GM23338 (cell line): ENCODE measurements around the gene FBXO30. TPM values are rescaled to one million over a fixed set of nuclear protein-coding genes. Genes with fewer than 3 reads are reported as not detected.

ENCODE experiments used
- ATAC-seq: fragments of 200-7000 bp; cut with Tn5 transposase; 3 replicates; pipeline ENCODE4 v1.9.1; 2020
- DNase-seq: peaks from one replicate; pipeline ENCODE4 v3.0.0-alpha.2; 2015; ENCODE audit warnings: low spot score
- H2AFZ ChIP-seq: fragments of 200-600 bp; sonication (generic); 2 replicates; pipeline ENCODE4 v1.8.0; 2016; ENCODE audit warnings: antibody characterized with exemption, mild to moderate bottlenecking, moderate library complexity
- H3F3A ChIP-seq: fragments of 200-600 bp; sonication (generic); replicated peaks from 2 replicates; pipeline ENCODE4 v1.8.0; 2017; ENCODE audit warnings: antibody characterized with exemption, mixed run types, low read depth
- H3K27ac ChIP-seq: fragments of 200-600 bp; sonication (generic); 2 replicates; pipeline ENCODE4 v1.6.1; 2016; ENCODE audit warnings: low read depth
- H3K27me3 ChIP-seq: fragments of 200-600 bp; sonication (generic); 2 replicates; pipeline ENCODE4 v1.8.0; 2016; ENCODE audit warnings: mild to moderate bottlenecking, mixed run types, moderate library complexity; ENCODE audit not compliant: insufficient read depth
- H3K36me3 ChIP-seq: fragments of 200-600 bp; sonication (generic); 2 replicates; pipeline ENCODE4 v1.8.0; 2016; ENCODE audit warnings: mild to moderate bottlenecking; ENCODE audit not compliant: insufficient read depth
- H3K4me1 ChIP-seq: fragments of 200-600 bp; sonication (generic); 2 replicates; pipeline ENCODE4 v1.8.0; 2016; ENCODE audit warnings: mild to moderate bottlenecking, moderate library complexity; ENCODE audit not compliant: insufficient read depth
- H3K4me2 ChIP-seq: fragments of 200-600 bp; sonication (generic); 2 replicates; pipeline ENCODE4 v1.7.1; 2017; ENCODE audit warnings: mixed run types
- H3K4me3 ChIP-seq: fragments of 200-600 bp; sonication (generic); 2 replicates; pipeline ENCODE4 v1.6.1; 2016; ENCODE audit warnings: mixed run types
- H3K79me2 ChIP-seq: fragments of 200-600 bp; sonication (generic); replicated peaks from 2 replicates; pipeline ENCODE4 v1.8.0; 2017; ENCODE audit warnings: mild to moderate bottlenecking; ENCODE audit not compliant: insufficient read depth
- H3K9me2 ChIP-seq: fragments of 200-600 bp; sonication (generic); 2 replicates; pipeline ENCODE4 v1.8.0; 2017; ENCODE audit not compliant: insufficient read depth
- H4K20me1 ChIP-seq: fragments of 200-600 bp; sonication (generic); replicated peaks from 2 replicates; pipeline ENCODE4 v1.8.0; 2017; ENCODE audit warnings: mild to moderate bottlenecking; ENCODE audit not compliant: insufficient read depth
- H3K27ac Mint-ChIP-seq: 2 replicates; pipeline ENCODE4 v1.8.0; 2020; ENCODE audit warnings: inconsistent platforms, mild to moderate bottlenecking, moderate library complexity, mixed read lengths
- H3K27me3 Mint-ChIP-seq: 3 replicates; pipeline ENCODE4 v1.8.0; 2022; ENCODE audit warnings: low read depth, mild to moderate bottlenecking, moderate library complexity, mixed read lengths, inconsistent platforms; ENCODE audit not compliant: insufficient read depth, poor library complexity
- H3K36me3 Mint-ChIP-seq: 3 replicates; pipeline ENCODE4 v1.8.0; 2021; ENCODE audit warnings: low read depth, mild to moderate bottlenecking, inconsistent platforms, moderate library complexity, mixed read lengths
- H3K4me1 Mint-ChIP-seq: 3 replicates; pipeline ENCODE4 v1.8.0; 2020; ENCODE audit warnings: mild to moderate bottlenecking, inconsistent platforms, mixed read lengths
- H3K4me3 Mint-ChIP-seq: 3 replicates; pipeline ENCODE4 v1.8.0; 2021; ENCODE audit warnings: moderate library complexity, mild to moderate bottlenecking, inconsistent platforms, mixed read lengths
- H3K9me3 Mint-ChIP-seq: 3 replicates; pipeline ENCODE4 v1.8.0; 2020; ENCODE audit warnings: moderate library complexity, mild to moderate bottlenecking, inconsistent platforms, mixed read lengths
- EZH2 ChIP-seq: fragments of 200-600 bp; sonication (generic); IDR thresholded peaks from one replicate; pipeline ENCODE4 v1.8.0; 2017; ENCODE audit warnings: antibody characterized with exemption, mild to moderate bottlenecking, low read depth; ENCODE audit not compliant: unreplicated experiment
- EZH2phosphoT487 ChIP-seq: fragments of 200-600 bp; sonication (generic); IDR thresholded peaks from one replicate; pipeline ENCODE4 v1.8.1; 2018; ENCODE audit warnings: antibody characterized with exemption; ENCODE audit not compliant: unreplicated experiment
- JUNB ChIP-seq: IDR thresholded peaks from one replicate; pipeline ENCODE4 v1.6.1; 2016; ENCODE audit warnings: antibody characterized with exemption; ENCODE audit not compliant: unreplicated experiment
- POLR2AphosphoS5 ChIP-seq: IDR thresholded peaks from 2 replicates; pipeline ENCODE4 v1.6.1; 2016; ENCODE audit warnings: antibody characterized with exemption, low read depth
- STAT1 ChIP-seq: IDR thresholded peaks from one replicate; pipeline ENCODE4 v1.6.1; 2016; ENCODE audit warnings: antibody characterized with exemption; ENCODE audit not compliant: unreplicated experiment
- ZNF114 ChIP-seq: fragments of 250-450 bp; sonication (Bioruptor Pico); IDR thresholded peaks from 2 replicates; pipeline ENCODE4 v1.5.0; 2020; ENCODE audit warnings: mild to moderate bottlenecking, moderate library complexity
- ZNF331 ChIP-seq: fragments of 250-450 bp; sonication (Bioruptor Pico); IDR thresholded peaks from 2 replicates; pipeline ENCODE4 v1.5.0; 2020; ENCODE audit warnings: low read depth, mild to moderate bottlenecking, moderate library complexity
- polyA plus RNA-seq: library from polyadenylated mRNA; unstranded; fragments of >200 nt; fragmentation: Nextera tagmentation; extraction: Ambion mirVana; gene quantifications from 2 replicates; pipeline ENCODE4 v1.2.1, GENCODE V29; 2016
- total RNA-seq: library from RNA; depleted of rRNA; stranded (reverse); fragments of >200 nt; shearing (Covaris generic); gene quantifications from 2 replicates; pipeline ENCODE4 v1.2.3, GENCODE V29; 2014
- TF ChIP-seq, protein P1 (sequence below): IDR thresholded peaks from one replicate; pipeline ENCODE4 v1.6.1; 2018; ENCODE audit warnings: antibody characterized with exemption; ENCODE audit not compliant: unreplicated experiment
- TF ChIP-seq, protein P2 (sequence below): IDR thresholded peaks from 2 replicates; pipeline ENCODE4 v1.6.1; 2016; ENCODE audit warnings: antibody characterized with exemption
- TF ChIP-seq, protein P3 (sequence below), 2 experiments: fragments of 200-600 bp in 1 of 2; sonication (generic) in 1 of 2; conservative IDR thresholded peaks; 2 replicates each; pipeline versions ENCODE4 v1.5.1 to v1.6.1; 2016 to 2017; ENCODE audit warnings: antibody characterized with exemption in 2 of 2, low read depth in 2 of 2, mild to moderate bottlenecking in 2 of 2, moderate library complexity in 1 of 2

Gene FBXO30
- total and polyA plus RNA-seq, 2 experiments from 2014 or later = 6.5 to 21.3 TPM

- Histone ChIP-seq H3K27me3 (no peaks in the 10 kb centered on the region), H3K27ac (no peak overlapping the region), H2AFZ (no peak overlapping the region), H4K20me1 (no peaks in the 10 kb centered on the region), H3F3A (no peaks in the 10 kb centered on the region), H3K4me3 (no peak overlapping the region), H3K9me2 (no peaks in the 10 kb centered on the region), H3K4me1 (no peaks in the 10 kb centered on the region), H3K4me2 (no peak overlapping the region), H3K79me2 (no peaks in the 10 kb centered on the region), H3K36me3 (no peaks in the 10 kb centered on the region)
- Mint-ChIP-seq H3K4me3 (no peak overlapping the region), H3K27ac (no peak overlapping the region), H3K27me3 (no peaks in the 10 kb centered on the region), H3K4me1 (peaks cover 5% of the 10 kb centered on the region; the same call in 2 of the 3 replicates), H3K9me3 (no peaks in the 10 kb centered on the region), H3K36me3 (no peaks in the 10 kb centered on the region)
- ATAC-seq (no peak), DNase-seq (no peak)
- TF ChIP-seq, protein P1, sequence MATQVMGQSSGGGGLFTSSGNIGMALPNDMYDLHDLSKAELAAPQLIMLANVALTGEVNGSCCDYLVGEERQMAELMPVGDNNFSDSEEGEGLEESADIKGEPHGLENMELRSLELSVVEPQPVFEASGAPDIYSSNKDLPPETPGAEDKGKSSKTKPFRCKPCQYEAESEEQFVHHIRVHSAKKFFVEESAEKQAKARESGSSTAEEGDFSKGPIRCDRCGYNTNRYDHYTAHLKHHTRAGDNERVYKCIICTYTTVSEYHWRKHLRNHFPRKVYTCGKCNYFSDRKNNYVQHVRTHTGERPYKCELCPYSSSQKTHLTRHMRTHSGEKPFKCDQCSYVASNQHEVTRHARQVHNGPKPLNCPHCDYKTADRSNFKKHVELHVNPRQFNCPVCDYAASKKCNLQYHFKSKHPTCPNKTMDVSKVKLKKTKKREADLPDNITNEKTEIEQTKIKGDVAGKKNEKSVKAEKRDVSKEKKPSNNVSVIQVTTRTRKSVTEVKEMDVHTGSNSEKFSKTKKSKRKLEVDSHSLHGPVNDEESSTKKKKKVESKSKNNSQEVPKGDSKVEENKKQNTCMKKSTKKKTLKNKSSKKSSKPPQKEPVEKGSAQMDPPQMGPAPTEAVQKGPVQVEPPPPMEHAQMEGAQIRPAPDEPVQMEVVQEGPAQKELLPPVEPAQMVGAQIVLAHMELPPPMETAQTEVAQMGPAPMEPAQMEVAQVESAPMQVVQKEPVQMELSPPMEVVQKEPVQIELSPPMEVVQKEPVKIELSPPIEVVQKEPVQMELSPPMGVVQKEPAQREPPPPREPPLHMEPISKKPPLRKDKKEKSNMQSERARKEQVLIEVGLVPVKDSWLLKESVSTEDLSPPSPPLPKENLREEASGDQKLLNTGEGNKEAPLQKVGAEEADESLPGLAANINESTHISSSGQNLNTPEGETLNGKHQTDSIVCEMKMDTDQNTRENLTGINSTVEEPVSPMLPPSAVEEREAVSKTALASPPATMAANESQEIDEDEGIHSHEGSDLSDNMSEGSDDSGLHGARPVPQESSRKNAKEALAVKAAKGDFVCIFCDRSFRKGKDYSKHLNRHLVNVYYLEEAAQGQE = no peak
- TF ChIP-seq ZNF331 (no peak), STAT1 (no peak), EZH2phosphoT487 (no peak), EZH2 (no peak), POLR2AphosphoS5 (no peak)
These were observed 9.7 kb upstream of the FBXO30 start for GRCh38 chr6:145824344-145824743.

DNA sequence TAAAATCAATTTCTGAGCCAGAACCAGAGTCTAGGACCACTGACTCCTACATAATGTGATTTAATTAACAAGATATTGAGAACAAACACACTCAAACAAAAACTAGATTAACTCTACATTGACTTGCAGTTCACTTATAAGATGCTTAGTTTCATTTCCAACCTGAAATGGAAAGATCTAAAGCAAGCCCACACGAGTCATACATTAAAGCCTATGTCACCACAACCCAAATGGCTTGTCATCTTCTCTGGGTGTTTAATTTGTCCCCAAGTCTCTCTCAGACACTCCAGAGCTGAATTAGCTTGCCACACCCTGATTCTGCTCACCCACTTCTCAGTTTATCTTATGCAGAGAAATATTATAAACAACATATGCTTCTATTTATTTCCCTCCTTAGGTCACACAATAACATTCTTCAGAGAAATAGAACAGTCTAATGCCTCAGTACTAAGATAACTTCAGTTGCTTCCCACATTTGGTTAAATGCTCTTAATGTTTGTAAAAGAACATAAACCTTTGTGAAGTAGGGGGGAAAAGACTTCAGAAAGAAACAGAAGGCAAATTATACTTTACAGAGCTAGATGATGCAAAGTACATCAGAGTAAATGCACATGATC, 8.8 kb upstream of the FBXO30 start:
- Mint-ChIP-seq H3K36me3 (no peaks in the 10 kb centered on the region), H3K4me1 (no peaks in the 10 kb centered on the region), H3K27ac (no peak overlapping the region), H3K9me3 (no peaks in the 10 kb centered on the region), H3K4me3 (no peak overlapping the region), H3K27me3 (no peaks in the 10 kb centered on the region)
- no peaks in the 10 kb centered on the region for H3F3A ChIP-seq
- H3K36me3 ChIP-seq = no peaks in the 10 kb centered on the region
- no peaks in the 10 kb centered on the region for H3K79me2 ChIP-seq
- H3K27me3 ChIP-seq = no peaks in the 10 kb centered on the region
- no peaks in the 10 kb centered on the region for H3K9me2 ChIP-seq
- no peak overlapping the region for H3K4me2 ChIP-seq
- no peaks in the 10 kb centered on the region for H4K20me1 ChIP-seq
- H3K4me1 ChIP-seq = no peaks in the 10 kb centered on the region
- DNase-seq (no peak), ATAC-seq (no peak)
- H2AFZ ChIP-seq = no peak overlapping the region
- H3K4me3 ChIP-seq = no peak overlapping the region
- H3K27ac ChIP-seq = no peak overlapping the region
- no peak for TF ChIP-seq STAT1
- TF ChIP-seq, protein P2, sequence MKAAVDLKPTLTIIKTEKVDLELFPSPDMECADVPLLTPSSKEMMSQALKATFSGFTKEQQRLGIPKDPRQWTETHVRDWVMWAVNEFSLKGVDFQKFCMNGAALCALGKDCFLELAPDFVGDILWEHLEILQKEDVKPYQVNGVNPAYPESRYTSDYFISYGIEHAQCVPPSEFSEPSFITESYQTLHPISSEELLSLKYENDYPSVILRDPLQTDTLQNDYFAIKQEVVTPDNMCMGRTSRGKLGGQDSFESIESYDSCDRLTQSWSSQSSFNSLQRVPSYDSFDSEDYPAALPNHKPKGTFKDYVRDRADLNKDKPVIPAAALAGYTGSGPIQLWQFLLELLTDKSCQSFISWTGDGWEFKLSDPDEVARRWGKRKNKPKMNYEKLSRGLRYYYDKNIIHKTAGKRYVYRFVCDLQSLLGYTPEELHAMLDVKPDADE = no peak
- TF ChIP-seq JUNB = no peak
- no peak for TF ChIP-seq ZNF331
- TF ChIP-seq, protein P3, sequence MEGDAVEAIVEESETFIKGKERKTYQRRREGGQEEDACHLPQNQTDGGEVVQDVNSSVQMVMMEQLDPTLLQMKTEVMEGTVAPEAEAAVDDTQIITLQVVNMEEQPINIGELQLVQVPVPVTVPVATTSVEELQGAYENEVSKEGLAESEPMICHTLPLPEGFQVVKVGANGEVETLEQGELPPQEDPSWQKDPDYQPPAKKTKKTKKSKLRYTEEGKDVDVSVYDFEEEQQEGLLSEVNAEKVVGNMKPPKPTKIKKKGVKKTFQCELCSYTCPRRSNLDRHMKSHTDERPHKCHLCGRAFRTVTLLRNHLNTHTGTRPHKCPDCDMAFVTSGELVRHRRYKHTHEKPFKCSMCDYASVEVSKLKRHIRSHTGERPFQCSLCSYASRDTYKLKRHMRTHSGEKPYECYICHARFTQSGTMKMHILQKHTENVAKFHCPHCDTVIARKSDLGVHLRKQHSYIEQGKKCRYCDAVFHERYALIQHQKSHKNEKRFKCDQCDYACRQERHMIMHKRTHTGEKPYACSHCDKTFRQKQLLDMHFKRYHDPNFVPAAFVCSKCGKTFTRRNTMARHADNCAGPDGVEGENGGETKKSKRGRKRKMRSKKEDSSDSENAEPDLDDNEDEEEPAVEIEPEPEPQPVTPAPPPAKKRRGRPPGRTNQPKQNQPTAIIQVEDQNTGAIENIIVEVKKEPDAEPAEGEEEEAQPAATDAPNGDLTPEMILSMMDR (conservative IDR thresholded peaks at IDR 0.05; ENCODE audit: low read depth in 2 of 2) = no peak
- TF ChIP-seq EZH2phosphoT487 = no peak
- TF ChIP-seq ZNF114 (CRISPR knock-in tag) = no peak
